GM12878 (cell line): ENCODE measurements around the gene PLK2. TPM values are rescaled to one million over a fixed set of nuclear protein-coding genes. Genes with fewer than 3 reads are reported as not detected.

Experiments
- ATAC-seq: fragments of 200-7000 bp; cut with Tn5 transposase; 3 replicates; pipeline ENCODE4 v1.9.1; 2020; ENCODE audit warnings: mild to moderate bottlenecking, moderate library complexity
- BruUV-seq: library from RNA; stranded (reverse); fragments of 400-500 nt; replicated peaks from 2 replicates; lab custom pipeline; 2021; lab: Mats Ljungman, UMichigan
- CTCF ChIA-PET: fragments of 300-600 bp; sonication (Branson Sonifier 250); formaldehyde crosslinking; extraction: SDS; loops from one replicate; lab custom pipeline; 2021; ENCODE audit warnings: inconsistent platforms; lab: Yijun Ruan, JAX
- POLR2A ChIA-PET: fragments of 350-600 bp; formaldehyde crosslinking; extraction: SDS; loops from one replicate; lab custom pipeline; 2021; ENCODE audit warnings: inconsistent platforms; lab: Charles Lee
- RAD21 ChIA-PET: fragments of 300-600 bp; sonication (Branson Sonifier 250); formaldehyde crosslinking; loops from one replicate; lab custom pipeline; 2023; ENCODE audit warnings: antibody characterized with exemption; ENCODE audit not compliant: unreplicated experiment; lab: Charles Lee
- SMC1A ChIA-PET: fragments of 300-600 bp; sonication (Branson Sonifier 250); formaldehyde crosslinking; loops from one replicate; lab custom pipeline; 2023; ENCODE audit not compliant: unreplicated experiment, uncharacterized antibody; lab: Charles Lee
- DNase-seq: peaks from one replicate; pipeline ENCODE4 v3.0.0-alpha.2; 2011; ENCODE audit warnings: low read depth, low spot score
- FAIRE-seq: peaks from 3 replicates; lab custom pipeline; 2011; peaks lifted over from hg19 to GRCh38; lab: Jason Lieb, UNC
- H2AFZ ChIP-seq: 2 replicates; pipeline ENCODE4 v1.6.0; 2011; ENCODE audit warnings: low read depth, low read length, control low read depth; ENCODE audit not compliant: control insufficient read depth
- H3K27ac ChIP-seq: 2 replicates; pipeline ENCODE4 v1.5.1; 2011; ENCODE audit warnings: control low read depth; ENCODE audit not compliant: control insufficient read depth, insufficient read depth
- H3K27me3 ChIP-seq, 2 experiments: replicated peaks in 1 of 2; 2 replicates each; pipeline versions ENCODE4 v1.6.0 to v1.6.1; 2011; ENCODE audit warnings: low read length in 1 of 2; ENCODE audit not compliant: control insufficient read depth in 2 of 2, insufficient read depth in 2 of 2
- H3K36me3 ChIP-seq, 2 experiments: 2 replicates each; pipeline ENCODE4 v1.5.1; 2011; ENCODE audit warnings: low read length in 1 of 2; ENCODE audit not compliant: control insufficient read depth in 2 of 2, insufficient read depth in 2 of 2
- H3K4me1 ChIP-seq: 2 replicates; pipeline ENCODE4 v1.6.1; 2011; ENCODE audit warnings: mild to moderate bottlenecking, low read length, moderate library complexity, mixed read lengths; ENCODE audit not compliant: control insufficient read depth, insufficient read depth
- H3K4me2 ChIP-seq: 2 replicates; pipeline ENCODE4 v1.6.0; 2011; ENCODE audit warnings: control low read depth; ENCODE audit not compliant: control insufficient read depth, insufficient read depth
- H3K4me3 ChIP-seq: fragments of 200-600 bp; sonication (generic); 2 replicates; pipeline ENCODE4 v1.5.1; 2016
- H3K79me2 ChIP-seq: 2 replicates; pipeline ENCODE4 v1.6.0; 2011; ENCODE audit warnings: low read length; ENCODE audit not compliant: control insufficient read depth, insufficient read depth
- H3K9ac ChIP-seq: 2 replicates; pipeline ENCODE4 v1.8.0; 2011; ENCODE audit warnings: low read length, control low read depth, mixed read lengths; ENCODE audit not compliant: control insufficient read depth, insufficient read depth
- H3K9me3 ChIP-seq: replicated peaks from 3 replicates; pipeline ENCODE4 v1.5.1; 2011; ENCODE audit warnings: mild to moderate bottlenecking, low read length; ENCODE audit not compliant: control insufficient read depth, insufficient read depth
- H4K20me1 ChIP-seq: 2 replicates; pipeline ENCODE4 v1.6.0; 2011; ENCODE audit not compliant: control insufficient read depth, insufficient read depth
- BCL11A ChIP-seq: IDR thresholded peaks from 2 replicates; pipeline ENCODE4 v1.6.1; 2011; ENCODE audit warnings: low read depth, low read length
- CBX3 ChIP-seq: fragments of 200-600 bp; sonication (generic); IDR thresholded peaks from 2 replicates; pipeline ENCODE4 v1.6.1; 2016; ENCODE audit warnings: low read depth, borderline replicate concordance
- ETV6 ChIP-seq, 2 experiments: fragments of 450-650 bp in 1 of 2; IDR thresholded peaks in 1 of 2; conservative IDR thresholded peaks in 1 of 2; 2 replicates each; pipeline ENCODE4 v1.6.1; 2014; ENCODE audit warnings: antibody characterized with exemption in 1 of 2, borderline replicate concordance in 1 of 2, low read depth in 1 of 2, mild to moderate bottlenecking in 1 of 2, moderate library complexity in 1 of 2
- EZH2 ChIP-seq: IDR thresholded peaks from 2 replicates; pipeline ENCODE4 v1.6.1; 2012; ENCODE audit warnings: low read depth, mild to moderate bottlenecking, control low read depth, inconsistent platforms, low read length, borderline replicate concordance; ENCODE audit not compliant: control insufficient read depth
- HDGF ChIP-seq: fragments of 450-650 bp; IDR thresholded peaks from 2 replicates; pipeline ENCODE4 v1.6.1; 2016; ENCODE audit warnings: antibody characterized with exemption
- HSF1 ChIP-seq: fragments of 150-350 bp; IDR thresholded peaks from 2 replicates; pipeline ENCODE4 v1.6.1; 2014; ENCODE audit warnings: mild to moderate bottlenecking, low read depth, low read length
- MXI1 ChIP-seq: fragments of 150-350 bp; IDR thresholded peaks from 2 replicates; pipeline ENCODE4 v1.6.1; 2011; ENCODE audit warnings: low read depth, mild to moderate bottlenecking, inconsistent platforms, low read length, improper control_type of control experiment
- NRF1 ChIP-seq: conservative IDR thresholded peaks from 2 replicates; pipeline ENCODE4 v1.6.1; 2011; ENCODE audit warnings: mild to moderate bottlenecking, low read depth, low read length, improper control_type of control experiment
- POLR2AphosphoS2 ChIP-seq: IDR thresholded peaks from 2 replicates; pipeline ENCODE4 v1.6.1; 2011; ENCODE audit warnings: low read depth, mild to moderate bottlenecking, low read length, improper control_type of control experiment, moderate library complexity
- REST ChIP-seq: IDR thresholded peaks from 2 replicates; pipeline ENCODE4 v1.6.1; 2012; ENCODE audit warnings: mild to moderate bottlenecking, low read depth, low read length
- SUZ12 ChIP-seq: fragments of 200-600 bp; sonication (generic); IDR thresholded peaks from one replicate; pipeline ENCODE4 v1.6.1; 2018; ENCODE audit warnings: antibody characterized with exemption, mild to moderate bottlenecking; ENCODE audit not compliant: unreplicated experiment
- TBL1XR1 ChIP-seq: IDR thresholded peaks from 2 replicates; pipeline ENCODE4 v1.6.1; 2012; ENCODE audit warnings: low read depth, low read length, improper control_type of control experiment
- WGBS: methylation state at CpG from one replicate; pipeline ENCODE4 v1.1.6; 2016; ENCODE audit warnings: low lambda C conversion rate; ENCODE audit not compliant: insufficient replicate concordance, insufficient coverage; ENCODE audit errors: missing lambda C conversion rate; 5-methylcytosine and 5-hydroxymethylcytosine counted together
- in situ Hi-C: fragments of 300-500 bp; cut with MboI; formaldehyde crosslinking; loops from 9 replicates; pipeline ENCODE4 v1.14.3; 2018; ENCODE audit warnings: mixed read lengths
- intact Hi-C: fragments of 100-400 bp; cut with micrococcal nuclease; formaldehyde crosslinking; loops from one replicate; pipeline ENCODE4 v1.14.2; 2022; ENCODE audit not compliant: unreplicated experiment
- polyA plus RNA-seq, 11 experiments: library from polyadenylated mRNA; depleted of rRNA in 4 of 11; unstranded in 6 of 11; stranded (reverse) in 5 of 11; fragments of >200 nt; fragmentation: Nextera tagmentation in 4 of 11; fragmentation: Illumina TruSeq in 1 of 11; extraction: Ambion mirVana in 4 of 11; extraction: Trizol in 1 of 11; gene quantifications; 1 replicate in 1 of 11; 2 replicates in 10 of 11; pipeline versions ENCODE4 v1.2.1 to v1.2.3, GENCODE V29; 2011 to 2016; ENCODE audit warnings: inconsistent platforms in 2 of 11, missing spikeins in 2 of 11, low read depth in 1 of 11
- total RNA-seq, 4 experiments: library from RNA; depleted of rRNA in 3 of 4; stranded (reverse); fragments of >200 nt in 3 of 4; fragmentation: Illumina TruSeq in 1 of 4; extraction: Trizol in 1 of 4; gene quantifications; 2 replicates each; pipeline versions ENCODE4 v1.2.1 to v1.2.3, GENCODE V29; 2013 to 2021
- TF ChIP-seq, protein P1 (sequence below): fragments of 450-650 bp; IDR thresholded peaks from 2 replicates; pipeline ENCODE4 v1.6.1; 2016; ENCODE audit warnings: mild to moderate bottlenecking
- TF ChIP-seq, protein P2 (sequence below): IDR thresholded peaks from 2 replicates; pipeline ENCODE4 v1.6.1; 2012; ENCODE audit warnings: low read depth, low read length, improper control_type of control experiment
- TF ChIP-seq, protein P3 (sequence below), 3 experiments: IDR thresholded peaks in 2 of 3; conservative IDR thresholded peaks in 1 of 3; 2 replicates each; pipeline ENCODE4 v1.5.1; 2011; ENCODE audit warnings: low read depth in 3 of 3, low read length in 3 of 3, mild to moderate bottlenecking in 3 of 3, control low read depth in 2 of 3, moderate library complexity in 2 of 3, inconsistent platforms in 1 of 3, mixed read lengths in 1 of 3; ENCODE audit not compliant: control insufficient read depth in 2 of 3, insufficient read depth in 1 of 3; ENCODE audit errors: extremely low read depth in 1 of 3

Gene PLK2
- total and polyA plus RNA-seq, 10 of the 15 experiments (the other 5 are each of a cell fraction or from before 2014, with no cell fraction given): 0.07 to 3.9 (median 0.52) TPM

- BruUV-seq: no TSS peak
- WGBS: 0% methylated on average over 3 of the region's 3 CpGs
- H3K9ac ChIP-seq: no peak overlapping the region
- H2AFZ ChIP-seq: no peak overlapping the region
- ATAC-seq: no peak
- no peaks in the 10 kb centered on the region for H4K20me1 ChIP-seq
- no peaks in the 10 kb centered on the region for H3K4me1 ChIP-seq
- intact Hi-C loops: no loop called here
- H3K4me2 ChIP-seq: no peak overlapping the region
- H3K27ac ChIP-seq: no peak overlapping the region
- H3K27me3 ChIP-seq: no peaks in the 10 kb centered on the region
- SMC1A ChIA-PET: no interaction called here
- no peaks in the 10 kb centered on the region for H3K36me3 ChIP-seq
- RAD21 ChIA-PET: no interaction called here
- H3K9me3 ChIP-seq: no peaks in the 10 kb centered on the region
- no peak for DNase-seq
- POLR2A ChIA-PET: no interaction called here
- in situ Hi-C loops: loop anchor here (25.0 kb wide), 2 partner anchors 788 to 1538 kb away; partner anchors contain the start of gene SETD9
- FAIRE-seq: no peak
- CTCF ChIA-PET: interaction anchor here (1.2 to 1.3 kb wide), 2 partner anchors 19 to 1152 kb away, joined by 3 read pairs; no protein-coding TSS in a partner anchor
- H3K4me3 ChIP-seq: no peak overlapping the region
- H3K79me2 ChIP-seq: no peaks in the 10 kb centered on the region
- TF ChIP-seq POLR2AphosphoS2 (no peak), SUZ12 (no peak), HDGF (no peak), BCL11A (no peak), REST (no peak), TBL1XR1 (no peak), NRF1 (no peak), EZH2 (no peak), HSF1 (no peak), MXI1 (no peak), CBX3 (no peak), ETV6 (conservative IDR thresholded peaks at IDR 0.05 in 1 of 2, IDR thresholded peaks at IDR 0.05 in 1 of 2; ENCODE audit: borderline replicate concordance in 1 of 2, low read depth in 1 of 2) (no peak)
- TF ChIP-seq, protein P1, sequence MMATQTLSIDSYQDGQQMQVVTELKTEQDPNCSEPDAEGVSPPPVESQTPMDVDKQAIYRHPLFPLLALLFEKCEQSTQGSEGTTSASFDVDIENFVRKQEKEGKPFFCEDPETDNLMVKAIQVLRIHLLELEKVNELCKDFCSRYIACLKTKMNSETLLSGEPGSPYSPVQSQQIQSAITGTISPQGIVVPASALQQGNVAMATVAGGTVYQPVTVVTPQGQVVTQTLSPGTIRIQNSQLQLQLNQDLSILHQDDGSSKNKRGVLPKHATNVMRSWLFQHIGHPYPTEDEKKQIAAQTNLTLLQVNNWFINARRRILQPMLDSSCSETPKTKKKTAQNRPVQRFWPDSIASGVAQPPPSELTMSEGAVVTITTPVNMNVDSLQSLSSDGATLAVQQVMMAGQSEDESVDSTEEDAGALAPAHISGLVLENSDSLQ: no peak
- TF ChIP-seq, protein P2, sequence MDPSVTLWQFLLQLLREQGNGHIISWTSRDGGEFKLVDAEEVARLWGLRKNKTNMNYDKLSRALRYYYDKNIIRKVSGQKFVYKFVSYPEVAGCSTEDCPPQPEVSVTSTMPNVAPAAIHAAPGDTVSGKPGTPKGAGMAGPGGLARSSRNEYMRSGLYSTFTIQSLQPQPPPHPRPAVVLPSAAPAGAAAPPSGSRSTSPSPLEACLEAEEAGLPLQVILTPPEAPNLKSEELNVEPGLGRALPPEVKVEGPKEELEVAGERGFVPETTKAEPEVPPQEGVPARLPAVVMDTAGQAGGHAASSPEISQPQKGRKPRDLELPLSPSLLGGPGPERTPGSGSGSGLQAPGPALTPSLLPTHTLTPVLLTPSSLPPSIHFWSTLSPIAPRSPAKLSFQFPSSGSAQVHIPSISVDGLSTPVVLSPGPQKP: no peak
- TF ChIP-seq, protein P3, sequence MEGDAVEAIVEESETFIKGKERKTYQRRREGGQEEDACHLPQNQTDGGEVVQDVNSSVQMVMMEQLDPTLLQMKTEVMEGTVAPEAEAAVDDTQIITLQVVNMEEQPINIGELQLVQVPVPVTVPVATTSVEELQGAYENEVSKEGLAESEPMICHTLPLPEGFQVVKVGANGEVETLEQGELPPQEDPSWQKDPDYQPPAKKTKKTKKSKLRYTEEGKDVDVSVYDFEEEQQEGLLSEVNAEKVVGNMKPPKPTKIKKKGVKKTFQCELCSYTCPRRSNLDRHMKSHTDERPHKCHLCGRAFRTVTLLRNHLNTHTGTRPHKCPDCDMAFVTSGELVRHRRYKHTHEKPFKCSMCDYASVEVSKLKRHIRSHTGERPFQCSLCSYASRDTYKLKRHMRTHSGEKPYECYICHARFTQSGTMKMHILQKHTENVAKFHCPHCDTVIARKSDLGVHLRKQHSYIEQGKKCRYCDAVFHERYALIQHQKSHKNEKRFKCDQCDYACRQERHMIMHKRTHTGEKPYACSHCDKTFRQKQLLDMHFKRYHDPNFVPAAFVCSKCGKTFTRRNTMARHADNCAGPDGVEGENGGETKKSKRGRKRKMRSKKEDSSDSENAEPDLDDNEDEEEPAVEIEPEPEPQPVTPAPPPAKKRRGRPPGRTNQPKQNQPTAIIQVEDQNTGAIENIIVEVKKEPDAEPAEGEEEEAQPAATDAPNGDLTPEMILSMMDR (IDR thresholded peaks at IDR 0.05 in 2 of 3, conservative IDR thresholded peaks at IDR 0.05 in 1 of 3; ENCODE audit: control insufficient read depth in 2 of 3, extremely low read depth in 1 of 3, insufficient read depth in 1 of 3, low read depth in 3 of 3, low read length in 3 of 3): no peak
These were observed 9.9 kb downstream of the PLK2 start for GRCh38 chr5:58450018-58450417.
